Measurements from ENCODE around the gene ERAL1. TPM values are rescaled to one million over a fixed set of nuclear protein-coding genes. Genes with fewer than 3 reads are reported as not detected.

Gene ERAL1
- total and polyA plus RNA-seq, 2 of the 13 experiments (the other 11 are each of a cell fraction or from before 2014, with no cell fraction given): 46.9 to 72.2 TPM

GRCh38 chr17:28897769-28898526 is 43.1 kb downstream of the ERAL1 start (continued):
- TF ChIP-seq WIZ (CRISPR knock-in tag; IDR thresholded peaks at IDR 0.05) (no peak), REL (CRISPR knock-in tag; conservative IDR thresholded peaks at IDR 0.05) (no peak), KIAA2018 (CRISPR knock-in tag; IDR thresholded peaks at IDR 0.05; ENCODE audit: borderline replicate concordance) (no peak), SIN3A (IDR thresholded peaks at IDR 0.05; ENCODE audit: borderline replicate concordance, low read depth, low read length) (no peak), ZNF790 (CRISPR knock-in tag; IDR thresholded peaks at IDR 0.05; ENCODE audit: borderline replicate concordance) (no peak), ZBTB49 (CRISPR knock-in tag; IDR thresholded peaks at IDR 0.05; ENCODE audit: borderline replicate concordance) (no peak), ZNF614 (CRISPR knock-in tag; IDR thresholded peaks at IDR 0.05; ENCODE audit: borderline replicate concordance) (no peak), ATF7-NPFF (CRISPR knock-in tag; IDR thresholded peaks at IDR 0.05; ENCODE audit: low read depth) (no peak), ZNF281 (CRISPR knock-in tag; IDR thresholded peaks at IDR 0.05; ENCODE audit: borderline replicate concordance) (no peak), SP2 (CRISPR knock-in tag; IDR thresholded peaks at IDR 0.05) (no peak), EP300 (IDR thresholded peaks at IDR 0.05; ENCODE audit: low read depth in 2 of 2, low read length in 2 of 2) (no peak), EP300 (CRISPR knock-in tag; IDR thresholded peaks at IDR 0.05; ENCODE audit: borderline replicate concordance) (no peak), CSRNP2 (CRISPR knock-in tag; conservative IDR thresholded peaks at IDR 0.05; ENCODE audit: low read depth) (no peak)

All from HepG2 (cell line).